ENCODE results near the gene CERS6.
"Not testable (repeated sequence)": the region's sequence is repeated elsewhere in the genome, so short reads cannot be mapped to it uniquely, and the experiment has no call there.

Gene CERS6

GRCh38 chr2:168478206-168478605 is 22.1 kb downstream of the CERS6 start:
- H3K27me3 ChIP-seq (ENCODE audit: control insufficient read depth in 5 of 5, insufficient read depth in 4 of 5, low read length in 5 of 5), result no peaks in the 10 kb centered on the region
- H3K36me3 ChIP-seq (ENCODE audit: control insufficient read depth in 5 of 5, insufficient read depth in 5 of 5, low read length in 5 of 5), result no peaks in the 10 kb centered on the region
- no peak overlapping the region for H3K9ac ChIP-seq (ENCODE audit: low read length in 5 of 5)
- no peak overlapping the region for H3K27ac ChIP-seq (ENCODE audit: low read depth, low read length)
- peaks cover 0 to 24% (median 8%) of the 10 kb centered on the region in 5 donors for H3K4me1 ChIP-seq (ENCODE audit: control insufficient read depth in 5 of 5, insufficient read depth in 5 of 5, low read length in 5 of 5)
- no peak overlapping the region for H3K4me3 ChIP-seq (ENCODE audit: low read depth in 1 of 5, low read length in 5 of 5)
- no peaks in the 10 kb centered on the region for H3K9me3 ChIP-seq (ENCODE audit: control insufficient read depth in 5 of 5, low read length in 5 of 5)

- H3K4me1 ChIP-seq (ENCODE audit: control insufficient read depth in 5 of 5, insufficient read depth in 5 of 5, low read length in 5 of 5), result peaks cover 0 to 29% (median 8%) of the 10 kb centered on the region in 5 donors
- H3K27ac ChIP-seq (ENCODE audit: low read depth, low read length), result no peak overlapping the region
- H3K27me3 ChIP-seq (ENCODE audit: control insufficient read depth in 5 of 5, insufficient read depth in 4 of 5, low read length in 5 of 5), result no peaks in the 10 kb centered on the region
- no peak overlapping the region for H3K9ac ChIP-seq (ENCODE audit: low read length in 5 of 5)
- H3K9me3 ChIP-seq (ENCODE audit: control insufficient read depth in 5 of 5, low read length in 5 of 5), result no peaks in the 10 kb centered on the region
- H3K36me3 ChIP-seq (ENCODE audit: control insufficient read depth in 5 of 5, insufficient read depth in 5 of 5, low read length in 5 of 5), result no peaks in the 10 kb centered on the region
- H3K4me3 ChIP-seq (ENCODE audit: low read depth in 1 of 5, low read length in 5 of 5), result no peak overlapping the region
Measured at GRCh38 chr2:168480356-168480755, 24.3 kb downstream of the CERS6 start.

GRCh38 chr2:168480825-168481585 is 24.9 kb downstream of the CERS6 start:
- H3K4me1 ChIP-seq (ENCODE audit: control insufficient read depth in 5 of 5, insufficient read depth in 5 of 5, low read length in 5 of 5), result peaks cover 0 to 24% (median 8%) of the 10 kb centered on the region in 5 donors
- no peaks in the 10 kb centered on the region for H3K36me3 ChIP-seq (ENCODE audit: control insufficient read depth in 5 of 5, insufficient read depth in 5 of 5, low read length in 5 of 5)
- H3K9ac ChIP-seq (ENCODE audit: low read length in 5 of 5), result no peak overlapping the region
- no peaks in the 10 kb centered on the region for H3K27me3 ChIP-seq (ENCODE audit: control insufficient read depth in 5 of 5, insufficient read depth in 4 of 5, low read length in 5 of 5)
- no peak overlapping the region for H3K4me3 ChIP-seq (ENCODE audit: low read depth in 1 of 5, low read length in 5 of 5)
- H3K9me3 ChIP-seq (ENCODE audit: control insufficient read depth in 5 of 5, low read length in 5 of 5), result peaks cover 0 to 3% (median 0%) of the 10 kb centered on the region in 5 donors
- H3K27ac ChIP-seq (ENCODE audit: low read depth, low read length), result peak overlapping the region; percentile 0

GRCh38 chr2:168482269-168482668 is 26.2 kb downstream of the CERS6 start:
- no peaks in the 10 kb centered on the region for H3K36me3 ChIP-seq (ENCODE audit: control insufficient read depth in 5 of 5, insufficient read depth in 5 of 5, low read length in 5 of 5)
- H3K9ac ChIP-seq (ENCODE audit: low read length in 5 of 5), result no peak overlapping the region
- no peak overlapping the region for H3K4me3 ChIP-seq (ENCODE audit: low read depth in 1 of 5, low read length in 5 of 5)
- H3K27me3 ChIP-seq (ENCODE audit: control insufficient read depth in 5 of 5, insufficient read depth in 4 of 5, low read length in 5 of 5), result no peaks in the 10 kb centered on the region
- H3K4me1 ChIP-seq (ENCODE audit: control insufficient read depth in 5 of 5, insufficient read depth in 5 of 5, low read length in 5 of 5), result peaks cover 0 to 22% (median 8%) of the 10 kb centered on the region in 5 donors
- H3K9me3 ChIP-seq (ENCODE audit: control insufficient read depth in 5 of 5, low read length in 5 of 5), result peaks cover 0 to 3% (median 0%) of the 10 kb centered on the region in 5 donors
- H3K27ac ChIP-seq (ENCODE audit: low read depth, low read length), result no peak overlapping the region

GRCh38 chr2:168482952-168483831 is 27.1 kb downstream of the CERS6 start:
- peaks cover 0 to 22% (median 7%) of the 10 kb centered on the region in 5 donors for H3K4me1 ChIP-seq (ENCODE audit: control insufficient read depth in 5 of 5, insufficient read depth in 5 of 5, low read length in 5 of 5)
- peaks cover 0 to 3% (median 0%) of the 10 kb centered on the region in 5 donors for H3K9me3 ChIP-seq (ENCODE audit: control insufficient read depth in 5 of 5, low read length in 5 of 5)
- no peaks in the 10 kb centered on the region for H3K36me3 ChIP-seq (ENCODE audit: control insufficient read depth in 5 of 5, insufficient read depth in 5 of 5, low read length in 5 of 5)
- no peak overlapping the region for H3K27ac ChIP-seq (ENCODE audit: low read depth, low read length)
- H3K27me3 ChIP-seq (ENCODE audit: control insufficient read depth in 5 of 5, insufficient read depth in 4 of 5, low read length in 5 of 5), result no peaks in the 10 kb centered on the region
- H3K9ac ChIP-seq (ENCODE audit: low read length in 5 of 5), result no peak overlapping the region
- H3K4me3 ChIP-seq (ENCODE audit: low read depth in 1 of 5, low read length in 5 of 5), result no peak overlapping the region

GRCh38 chr2:168486477-168486876 is 30.4 kb downstream of the CERS6 start:
- no peaks in the 10 kb centered on the region for H3K27me3 ChIP-seq (ENCODE audit: control insufficient read depth in 5 of 5, insufficient read depth in 4 of 5, low read length in 5 of 5)
- H3K9me3 ChIP-seq (ENCODE audit: control insufficient read depth in 5 of 5, low read length in 5 of 5), result peaks cover 0 to 3% (median 0%) of the 10 kb centered on the region in 5 donors
- no peak overlapping the region for H3K9ac ChIP-seq (ENCODE audit: low read length in 5 of 5)
- peaks cover 0 to 24% (median 17%) of the 10 kb centered on the region in 5 donors for H3K4me1 ChIP-seq (ENCODE audit: control insufficient read depth in 5 of 5, insufficient read depth in 5 of 5, low read length in 5 of 5)
- no peak overlapping the region for H3K27ac ChIP-seq (ENCODE audit: low read depth, low read length)
- no peaks in the 10 kb centered on the region for H3K36me3 ChIP-seq (ENCODE audit: control insufficient read depth in 5 of 5, insufficient read depth in 5 of 5, low read length in 5 of 5)
- no peak overlapping the region for H3K4me3 ChIP-seq (ENCODE audit: low read depth in 1 of 5, low read length in 5 of 5)

- H3K9ac ChIP-seq (ENCODE audit: low read length in 5 of 5), result peak overlapping the region in 1 of 5 donors; percentile 43
- no peaks in the 10 kb centered on the region for H3K27me3 ChIP-seq (ENCODE audit: control insufficient read depth in 5 of 5, insufficient read depth in 4 of 5, low read length in 5 of 5)
- H3K9me3 ChIP-seq (ENCODE audit: control insufficient read depth in 5 of 5, low read length in 5 of 5), result peaks cover 0 to 3% (median 0%) of the 10 kb centered on the region in 5 donors
- no peak overlapping the region for H3K27ac ChIP-seq (ENCODE audit: low read depth, low read length)
- H3K4me3 ChIP-seq (ENCODE audit: low read depth in 1 of 5, low read length in 5 of 5), result peak overlapping the region in 1 of 5 donors; percentile 21
- no peaks in the 10 kb centered on the region for H3K36me3 ChIP-seq (ENCODE audit: control insufficient read depth in 5 of 5, insufficient read depth in 5 of 5, low read length in 5 of 5)
- H3K4me1 ChIP-seq (ENCODE audit: control insufficient read depth in 5 of 5, insufficient read depth in 5 of 5, low read length in 5 of 5), result peaks cover 0 to 14% (median 8%) of the 10 kb centered on the region in 5 donors
Measured at GRCh38 chr2:168490015-168490874, 34.2 kb downstream of the CERS6 start.

GRCh38 chr2:168490946-168491605 is 35.0 kb downstream of the CERS6 start:
- H3K4me3 ChIP-seq (ENCODE audit: low read depth in 1 of 5, low read length in 5 of 5), result no peak overlapping the region
- no peak overlapping the region for H3K27ac ChIP-seq (ENCODE audit: low read depth, low read length)
- peak overlapping the region in 1 of 5 donors; percentile 43 for H3K9ac ChIP-seq (ENCODE audit: low read length in 5 of 5)
- H3K36me3 ChIP-seq (ENCODE audit: control insufficient read depth in 5 of 5, insufficient read depth in 5 of 5, low read length in 5 of 5), result no peaks in the 10 kb centered on the region
- H3K9me3 ChIP-seq (ENCODE audit: control insufficient read depth in 5 of 5, low read length in 5 of 5), result no peaks in the 10 kb centered on the region
- peaks cover 0 to 14% (median 8%) of the 10 kb centered on the region in 5 donors for H3K4me1 ChIP-seq (ENCODE audit: control insufficient read depth in 5 of 5, insufficient read depth in 5 of 5, low read length in 5 of 5)
- no peaks in the 10 kb centered on the region for H3K27me3 ChIP-seq (ENCODE audit: control insufficient read depth in 5 of 5, insufficient read depth in 4 of 5, low read length in 5 of 5)

- H3K4me3 ChIP-seq (ENCODE audit: low read depth in 1 of 5, low read length in 5 of 5); H3K9ac ChIP-seq (ENCODE audit: low read length in 5 of 5); H3K27me3 ChIP-seq (ENCODE audit: control insufficient read depth in 5 of 5, insufficient read depth in 4 of 5, low read length in 5 of 5); H3K27ac ChIP-seq (ENCODE audit: low read depth, low read length); H3K9me3 ChIP-seq (ENCODE audit: control insufficient read depth in 5 of 5, low read length in 5 of 5); H3K36me3 ChIP-seq (ENCODE audit: control insufficient read depth in 5 of 5, insufficient read depth in 5 of 5, low read length in 5 of 5): not testable (repeated sequence)
- peaks cover 0 to 14% (median 8%) of the 10 kb centered on the region in 5 donors for H3K4me1 ChIP-seq (ENCODE audit: control insufficient read depth in 5 of 5, insufficient read depth in 5 of 5, low read length in 5 of 5)
Measured at GRCh38 chr2:168491728-168492127, 35.7 kb downstream of the CERS6 start.
